ENCODE results near the gene TMEM130.

The TMEM130 gene

GRCh38 chr7:98841179-98841997 lies 28.4 kb downstream of the TMEM130 start:
- peak; percentile 49 for DNase-seq (ENCODE audit: low read depth)

DNA sequence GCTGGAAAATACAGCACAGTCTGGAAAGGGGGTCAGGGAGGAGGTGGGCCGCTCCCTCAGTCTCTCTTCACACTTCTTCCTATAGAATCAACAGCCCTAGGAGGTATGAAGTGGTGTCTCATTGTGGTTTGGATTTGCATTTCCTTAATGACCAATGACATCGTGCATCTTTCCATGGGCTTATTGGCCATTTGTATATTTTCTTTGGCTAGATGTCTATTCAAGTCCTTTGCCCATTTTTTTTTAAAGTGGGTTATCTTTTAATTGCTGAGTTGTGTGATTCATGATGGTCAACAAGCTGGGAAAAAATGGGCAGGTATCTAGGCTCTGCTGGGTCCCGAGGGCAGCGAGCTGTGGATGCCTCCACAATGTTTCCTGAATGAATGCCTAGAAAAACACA lies 29.1 kb downstream of the TMEM130 start:
- DNase-seq (ENCODE audit: low read depth), result no peak

DNA sequence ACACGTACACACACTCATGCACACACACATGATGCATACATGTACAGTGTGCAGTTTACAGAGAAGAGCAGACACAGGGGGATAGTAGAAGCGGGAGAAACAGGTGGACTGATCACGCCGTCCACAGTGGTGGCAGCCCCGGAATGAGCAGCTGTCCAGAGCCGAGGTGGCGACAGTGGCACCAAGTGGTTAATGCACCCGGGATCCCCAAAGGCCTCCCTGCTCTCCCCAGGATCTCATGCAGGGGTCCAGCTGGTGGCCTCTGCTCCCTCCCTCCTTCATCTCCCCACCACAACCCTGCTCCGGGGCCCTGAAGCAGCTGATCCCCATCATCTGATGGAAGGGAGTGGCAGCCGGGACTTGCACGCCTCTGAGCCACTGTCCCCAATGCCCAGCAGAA lies 29.7 kb downstream of the TMEM130 start:
- no peak for DNase-seq (ENCODE audit: low read depth)

GRCh38 chr7:98837630-98837972 lies 32.2 kb downstream of the TMEM130 start:
- no peak for DNase-seq (ENCODE audit: low read depth)

GRCh38 chr7:98836811-98837629 lies 32.8 kb downstream of the TMEM130 start:
- DNase-seq (ENCODE audit: low read depth), result no peak

- DNase-seq (ENCODE audit: low read depth), result no peak
These were observed 34.9 kb downstream of the TMEM130 start for GRCh38 chr7:98834949-98835348.

DNA sequence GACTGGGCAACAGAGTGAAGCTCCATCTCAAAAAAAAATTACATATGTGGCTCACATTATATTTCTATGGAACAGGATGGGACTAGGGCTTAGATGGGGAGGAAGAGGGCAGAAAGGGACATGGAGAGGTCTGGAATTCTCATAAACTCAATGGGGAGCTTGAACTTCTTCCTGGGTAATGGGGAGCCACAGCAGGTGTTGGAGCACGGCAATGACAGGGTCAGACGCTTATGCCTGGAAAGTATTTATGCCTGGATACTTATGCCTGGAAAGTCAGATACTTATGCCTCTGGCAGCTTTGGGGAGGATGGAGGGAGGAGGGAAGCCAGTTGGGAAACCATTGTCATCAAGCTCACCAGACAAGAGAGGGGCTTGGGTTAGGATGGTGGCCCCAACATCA lies 36.8 kb downstream of the TMEM130 start:
- no peak for DNase-seq (ENCODE audit: low read depth)

GRCh38 chr7:98831641-98832221 lies 38.1 kb downstream of the TMEM130 start:
- peak; percentile 5 for DNase-seq (ENCODE audit: low read depth)

- DNase-seq (ENCODE audit: low read depth), result no peak
These were observed 38.8 kb downstream of the TMEM130 start for GRCh38 chr7:98830972-98831548.

DNA sequence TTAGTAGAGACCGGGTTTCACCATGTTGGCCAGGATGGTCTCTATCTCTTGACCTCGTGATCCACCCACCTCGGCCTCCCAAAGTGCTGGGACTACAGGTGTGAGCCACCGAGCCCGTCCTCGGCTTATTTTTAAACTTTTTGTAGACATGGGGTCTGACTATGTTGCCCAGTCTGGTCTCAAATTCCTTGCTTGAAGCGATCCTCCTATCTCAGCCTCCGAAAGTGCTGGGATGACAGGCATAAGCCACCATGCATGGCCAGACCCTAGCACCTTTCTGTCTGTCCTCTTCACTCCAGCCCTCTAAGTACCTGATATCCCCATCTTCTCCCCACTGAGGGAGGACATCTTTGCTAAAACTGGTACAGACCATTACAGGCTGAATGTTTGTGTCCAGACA lies 41.4 kb downstream of the TMEM130 start:
- DNase-seq (ENCODE audit: low read depth), result no peak

DNA sequence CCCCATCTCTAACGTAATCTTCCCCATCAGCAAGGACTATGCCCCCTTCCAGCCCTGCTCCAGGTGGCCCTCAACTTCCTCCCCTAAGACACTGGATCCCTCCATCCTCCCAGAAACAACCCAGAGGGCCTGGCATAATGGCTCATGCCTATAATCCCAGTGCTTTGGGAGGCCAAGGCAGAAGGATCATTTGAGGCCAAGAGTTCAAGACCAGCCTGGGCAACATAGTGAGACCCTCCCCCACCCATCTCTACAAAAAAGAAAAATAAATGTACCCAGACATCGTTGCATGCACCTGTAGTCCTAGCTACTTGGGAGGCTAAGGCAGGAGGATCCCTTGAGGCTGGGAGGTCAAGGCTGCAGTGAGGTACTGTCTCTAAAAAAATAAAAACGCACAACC lies 42.6 kb downstream of the TMEM130 start:
- no peak for DNase-seq (ENCODE audit: low read depth)

DNA sequence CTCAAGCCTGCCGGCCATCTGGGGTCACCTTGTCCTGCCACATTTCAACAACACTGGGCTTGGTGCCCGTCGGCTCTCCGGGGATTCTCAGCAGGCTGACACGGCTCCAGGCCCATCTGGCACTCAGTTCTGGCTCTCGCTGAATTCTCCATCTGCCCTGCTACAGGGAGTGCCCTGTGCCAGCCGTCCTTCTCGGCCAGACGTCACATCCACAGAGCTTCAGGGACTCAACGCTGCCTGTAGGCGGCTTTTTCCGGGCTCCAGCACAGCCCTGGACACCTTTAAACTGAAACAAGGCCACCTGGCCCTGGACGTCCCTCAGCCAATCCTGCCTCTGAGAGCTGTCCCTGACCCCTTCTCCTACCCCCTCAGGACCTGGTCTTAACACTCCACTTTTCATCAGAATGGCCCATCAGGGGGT lies 43.0 kb downstream of the TMEM130 start:
- no peak for DNase-seq (ENCODE audit: low read depth)

DNA sequence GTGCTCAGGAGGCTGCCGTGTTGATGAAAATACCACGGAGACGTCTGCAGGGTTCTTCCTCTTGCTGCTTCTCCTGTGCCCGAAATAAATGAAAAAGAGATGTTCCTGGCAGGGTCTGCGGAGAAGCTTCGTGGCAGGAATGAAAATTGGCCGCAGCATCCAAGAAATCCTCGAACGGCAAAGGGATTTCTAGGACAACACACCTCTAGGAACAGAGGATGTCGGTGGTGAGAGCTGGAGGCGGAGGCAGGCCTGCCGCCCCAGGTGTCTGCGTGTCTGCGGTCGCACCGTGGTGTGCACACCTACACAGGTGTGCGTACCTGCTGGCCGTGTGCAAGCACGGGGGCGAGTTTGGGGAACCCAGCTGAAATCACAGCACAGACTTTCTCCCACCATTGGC lies 43.4 kb downstream of the TMEM130 start:
- no peak for DNase-seq (ENCODE audit: low read depth)

- DNase-seq (ENCODE audit: low read depth), result no peak
These were observed 46.6 kb downstream of the TMEM130 start for GRCh38 chr7:98823226-98823625.

DNA sequence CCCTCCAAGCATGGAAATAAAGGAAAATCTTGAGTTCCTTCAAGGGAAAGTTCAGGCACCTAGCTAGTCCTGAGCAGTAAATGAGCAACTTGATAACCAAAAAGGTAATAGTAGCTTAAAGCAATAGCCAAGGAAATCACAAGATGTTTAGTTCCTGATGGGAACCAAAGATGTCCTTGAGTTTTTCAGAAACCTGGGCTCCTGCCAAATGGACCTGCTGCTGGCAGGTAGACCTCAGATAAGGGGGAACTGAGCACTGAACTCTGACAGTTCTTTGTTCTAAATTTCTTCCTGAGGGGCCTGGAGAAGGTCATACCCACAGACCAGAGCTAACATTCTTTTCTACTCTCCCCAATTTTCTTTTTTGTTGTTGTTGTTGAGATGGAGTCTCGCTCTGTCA lies 48.5 kb downstream of the TMEM130 start:
- no peak for DNase-seq (ENCODE audit: low read depth)

GRCh38 chr7:98816967-98817710 lies 52.7 kb downstream of the TMEM130 start:
- DNase-seq (ENCODE audit: low read depth), result no peak

- no peak for DNase-seq (ENCODE audit: low read depth)
These were observed 53.6 kb downstream of the TMEM130 start for GRCh38 chr7:98816241-98816640.

DNA sequence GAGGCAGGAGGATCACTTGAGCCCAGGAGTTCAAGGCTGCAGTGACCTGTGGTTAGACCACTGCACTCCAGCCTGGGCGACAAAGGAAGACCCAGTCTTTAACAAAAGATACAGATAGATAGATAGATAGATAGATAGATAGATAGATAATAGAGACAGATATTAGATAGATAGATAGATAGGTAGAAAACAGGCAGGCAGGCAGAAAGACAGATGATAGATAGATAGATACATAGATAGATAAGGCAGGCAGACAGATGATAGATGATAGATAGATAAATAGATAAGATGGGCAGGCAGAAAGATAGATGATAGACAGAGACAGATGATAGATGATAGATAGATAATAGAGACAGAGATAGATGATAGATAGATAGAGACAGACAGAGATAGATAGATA lies 54.5 kb downstream of the TMEM130 start:
- DNase-seq (ENCODE audit: low read depth), result no peak

DNA sequence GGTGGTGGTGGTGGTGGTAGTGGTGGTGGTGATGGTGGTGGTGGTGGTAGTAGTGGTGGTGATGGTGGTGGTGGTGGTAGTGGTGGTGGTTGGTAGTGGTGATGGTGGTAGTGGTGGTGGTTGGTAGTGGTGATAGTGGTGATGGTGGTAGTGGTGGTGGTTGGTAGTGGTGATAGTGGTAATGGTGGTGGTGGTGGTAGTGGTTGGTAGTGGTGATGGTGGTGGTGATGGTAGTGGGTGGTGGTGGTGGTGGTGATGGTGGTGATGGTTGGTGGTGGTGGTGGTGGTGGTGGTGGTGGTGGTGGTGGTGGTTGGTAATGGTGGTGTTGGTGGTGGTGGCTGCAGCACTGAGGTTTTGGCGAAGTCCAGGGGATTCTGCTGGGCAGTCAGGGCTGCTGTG lies 58.5 kb downstream of the TMEM130 start:
- no peak for DNase-seq (ENCODE audit: low read depth)

- no peak for DNase-seq (ENCODE audit: low read depth)
These were observed 59.5 kb downstream of the TMEM130 start for GRCh38 chr7:98810153-98810802.

GRCh38 chr7:98808751-98809460 lies 60.9 kb downstream of the TMEM130 start:
- DNase-seq (ENCODE audit: low read depth), result no peak

All from activated T-helper 1 cell treated with Interleukin-2 at 50 U/mL for 16 hours (primary cell).